PFSK-1 (cell line): ENCODE data around the gene SLC46A2.

ENCODE experiments used
- FOXP2 ChIP-seq: optimal IDR thresholded peaks from 2 replicates; pipeline ENCODE3; 2011; ENCODE audit warnings: borderline replicate concordance, control low read depth, inconsistent platforms; ENCODE audit not compliant: insufficient read depth; ENCODE audit errors: extremely low read length, extremely low read depth
- POLR2AphosphoS5 ChIP-seq: IDR thresholded peaks from 2 replicates; pipeline ENCODE4 v1.6.1; 2012; ENCODE audit warnings: low read depth, mild to moderate bottlenecking, control low read depth, low read length, moderate library complexity
- SIN3A ChIP-seq: IDR thresholded peaks from 2 replicates; pipeline ENCODE4 v1.6.1; 2012; ENCODE audit warnings: mild to moderate bottlenecking, low read length, moderate library complexity, borderline replicate concordance; ENCODE audit not compliant: insufficient read depth
- TAF1 ChIP-seq: IDR thresholded peaks from 2 replicates; pipeline ENCODE4 v1.6.1; 2012; ENCODE audit warnings: low read length, control low read depth, borderline replicate concordance; ENCODE audit not compliant: insufficient read depth
- TF ChIP-seq, protein P1 (sequence below), 2 experiments: IDR thresholded peaks; 2 replicates each; pipeline versions ENCODE4 v1.6.1 to v1.8.0; 2011 to 2012; ENCODE audit warnings: low read depth in 2 of 2, low read length in 2 of 2, control low read depth in 1 of 2, inconsistent platforms in 1 of 2, mild to moderate bottlenecking in 1 of 2, moderate library complexity in 1 of 2; ENCODE audit not compliant: insufficient read depth in 1 of 2

DNA sequence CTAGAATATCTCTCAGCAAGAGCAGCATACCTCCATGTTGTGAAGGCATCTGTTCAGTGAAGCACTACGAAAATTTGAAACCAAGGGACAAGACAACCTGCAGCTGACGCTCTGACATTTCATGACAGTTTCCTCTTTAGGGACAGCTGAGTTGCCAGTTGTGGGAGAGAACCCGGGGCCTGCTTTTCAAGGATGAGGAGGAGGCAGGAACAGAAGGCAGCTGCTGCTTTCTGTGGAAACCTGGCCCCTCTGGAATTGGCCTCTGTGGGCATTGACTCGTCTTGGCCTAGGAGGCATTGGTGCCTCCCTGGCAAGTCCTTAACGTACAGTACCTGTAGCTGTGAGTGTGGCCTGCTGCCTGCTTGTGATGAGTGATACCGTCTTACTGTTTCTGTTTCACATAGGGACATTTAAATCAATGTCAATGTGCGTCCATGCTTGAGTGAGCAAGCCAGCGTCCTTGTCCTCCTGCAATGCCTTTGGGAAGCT, 21.6 kb downstream of the SLC46A2 start:
- TF ChIP-seq POLR2AphosphoS5 (no peak), TAF1 (no peak), SIN3A (no peak), FOXP2 (no peak)
- TF ChIP-seq, protein P1, sequence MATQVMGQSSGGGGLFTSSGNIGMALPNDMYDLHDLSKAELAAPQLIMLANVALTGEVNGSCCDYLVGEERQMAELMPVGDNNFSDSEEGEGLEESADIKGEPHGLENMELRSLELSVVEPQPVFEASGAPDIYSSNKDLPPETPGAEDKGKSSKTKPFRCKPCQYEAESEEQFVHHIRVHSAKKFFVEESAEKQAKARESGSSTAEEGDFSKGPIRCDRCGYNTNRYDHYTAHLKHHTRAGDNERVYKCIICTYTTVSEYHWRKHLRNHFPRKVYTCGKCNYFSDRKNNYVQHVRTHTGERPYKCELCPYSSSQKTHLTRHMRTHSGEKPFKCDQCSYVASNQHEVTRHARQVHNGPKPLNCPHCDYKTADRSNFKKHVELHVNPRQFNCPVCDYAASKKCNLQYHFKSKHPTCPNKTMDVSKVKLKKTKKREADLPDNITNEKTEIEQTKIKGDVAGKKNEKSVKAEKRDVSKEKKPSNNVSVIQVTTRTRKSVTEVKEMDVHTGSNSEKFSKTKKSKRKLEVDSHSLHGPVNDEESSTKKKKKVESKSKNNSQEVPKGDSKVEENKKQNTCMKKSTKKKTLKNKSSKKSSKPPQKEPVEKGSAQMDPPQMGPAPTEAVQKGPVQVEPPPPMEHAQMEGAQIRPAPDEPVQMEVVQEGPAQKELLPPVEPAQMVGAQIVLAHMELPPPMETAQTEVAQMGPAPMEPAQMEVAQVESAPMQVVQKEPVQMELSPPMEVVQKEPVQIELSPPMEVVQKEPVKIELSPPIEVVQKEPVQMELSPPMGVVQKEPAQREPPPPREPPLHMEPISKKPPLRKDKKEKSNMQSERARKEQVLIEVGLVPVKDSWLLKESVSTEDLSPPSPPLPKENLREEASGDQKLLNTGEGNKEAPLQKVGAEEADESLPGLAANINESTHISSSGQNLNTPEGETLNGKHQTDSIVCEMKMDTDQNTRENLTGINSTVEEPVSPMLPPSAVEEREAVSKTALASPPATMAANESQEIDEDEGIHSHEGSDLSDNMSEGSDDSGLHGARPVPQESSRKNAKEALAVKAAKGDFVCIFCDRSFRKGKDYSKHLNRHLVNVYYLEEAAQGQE (IDR thresholded peaks at IDR 0.05; ENCODE audit: insufficient read depth in 1 of 2, low read depth in 2 of 2, low read length in 2 of 2), result no peak
